Duodenal mucosa (tissue), 2 donors: ENCODE results near the gene ARHGAP18.

Experiments used
- H3K27ac ChIP-seq: one replicate; pipeline ENCODE4 v1.7.0; 2013; ENCODE audit warnings: low read depth, low read length
- H3K27me3 ChIP-seq, 2 donors: one replicate each; pipeline ENCODE4 v1.7.0; 2013; ENCODE audit warnings: low read length in 2 of 2, control low read depth in 1 of 2; ENCODE audit not compliant: insufficient read depth in 2 of 2, control insufficient read depth in 1 of 2
- H3K36me3 ChIP-seq, 2 donors: one replicate each; pipeline ENCODE4 v1.7.0; 2013; ENCODE audit warnings: low read length in 2 of 2, control low read depth in 1 of 2; ENCODE audit not compliant: insufficient read depth in 2 of 2, control insufficient read depth in 1 of 2
- H3K4me1 ChIP-seq, 2 donors: one replicate each; pipeline ENCODE4 v1.7.0; 2013; ENCODE audit warnings: low read length in 2 of 2, control low read depth in 1 of 2; ENCODE audit not compliant: insufficient read depth in 2 of 2, control insufficient read depth in 1 of 2
- H3K4me3 ChIP-seq, 2 donors: one replicate each; pipeline ENCODE4 v1.7.0; 2013; ENCODE audit warnings: low read length in 2 of 2, low read depth in 1 of 2
- H3K9ac ChIP-seq, 2 donors: one replicate each; pipeline ENCODE4 v1.7.0; 2013; ENCODE audit warnings: low read length in 2 of 2, low read depth in 1 of 2
- H3K9me3 ChIP-seq, 2 donors: one replicate each; pipeline ENCODE4 v1.7.0; 2013; ENCODE audit warnings: low read length in 2 of 2, control low read depth in 1 of 2; ENCODE audit not compliant: control insufficient read depth in 1 of 2

ARHGAP18 gene

DNA sequence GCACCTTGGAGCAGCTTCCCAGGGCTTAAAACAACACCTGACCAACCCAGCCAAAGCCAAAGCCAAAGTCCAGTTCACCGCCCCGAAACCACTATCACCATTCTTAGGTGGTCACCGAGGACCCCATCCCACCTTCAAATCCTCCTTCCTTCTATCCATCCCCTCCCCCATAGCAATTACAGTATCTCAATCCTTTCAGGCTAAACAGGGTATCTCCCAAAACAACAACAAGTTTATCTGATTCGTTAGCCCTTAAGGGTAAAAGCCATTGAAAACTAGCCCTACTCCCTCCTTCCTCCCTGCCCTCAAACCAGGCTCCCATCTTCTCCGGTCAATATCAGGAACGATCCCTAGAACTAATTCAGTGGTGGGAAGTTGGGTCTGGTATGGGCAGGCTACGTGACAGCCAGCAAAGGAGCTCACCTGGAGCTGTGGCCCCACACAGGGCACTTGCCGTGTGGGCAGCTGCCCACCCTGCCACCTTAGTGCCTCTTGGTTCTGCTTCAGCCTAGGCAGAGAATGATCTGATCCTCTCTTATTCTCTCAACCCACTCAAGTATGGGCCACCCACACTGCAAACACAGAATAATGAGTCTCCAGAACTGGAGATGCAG, 2.0 kb downstream of the ARHGAP18 start:
- Histone ChIP-seq H3K27me3 (no peaks in the 10 kb centered on the region), H3K9me3 (no peaks in the 10 kb centered on the region), H3K4me3 (peak overlapping the region; percentile 97 to 99), H3K27ac (peak overlapping the region; percentile 20), H3K36me3 (no peaks in the 10 kb centered on the region), H3K4me1 (peaks cover 15 to 16% of the 10 kb centered on the region in 2 donors), H3K9ac (peak overlapping the region; percentile 52 to 91)

DNA sequence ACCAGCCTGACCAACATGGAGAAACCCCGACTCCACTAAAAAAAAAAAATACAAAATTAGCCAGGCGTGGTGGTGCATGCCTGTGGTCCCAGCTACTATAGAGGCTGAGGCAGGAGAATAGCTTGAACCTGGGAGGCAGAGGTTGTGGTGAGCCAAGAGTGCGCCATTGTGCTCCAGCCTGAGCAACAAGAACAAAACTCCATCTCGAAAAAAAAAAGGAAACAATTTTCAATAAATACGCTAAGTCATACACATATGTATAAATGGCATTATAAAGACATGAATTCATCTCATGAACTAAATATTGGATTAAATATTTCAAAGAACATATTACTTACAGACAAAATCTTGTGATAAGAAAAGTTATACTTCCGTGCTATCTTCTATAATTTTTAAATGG, 2.9 kb downstream of the ARHGAP18 start:
- Histone ChIP-seq H3K9ac (no peak overlapping the region), H3K27me3 (no peaks in the 10 kb centered on the region), H3K36me3 (no peaks in the 10 kb centered on the region), H3K27ac (no peak overlapping the region), H3K4me1 (peaks cover 15 to 16% of the 10 kb centered on the region in 2 donors), H3K9me3 (no peaks in the 10 kb centered on the region), H3K4me3 (peak overlapping the region in 1 of 2 donors; percentile 97)

DNA sequence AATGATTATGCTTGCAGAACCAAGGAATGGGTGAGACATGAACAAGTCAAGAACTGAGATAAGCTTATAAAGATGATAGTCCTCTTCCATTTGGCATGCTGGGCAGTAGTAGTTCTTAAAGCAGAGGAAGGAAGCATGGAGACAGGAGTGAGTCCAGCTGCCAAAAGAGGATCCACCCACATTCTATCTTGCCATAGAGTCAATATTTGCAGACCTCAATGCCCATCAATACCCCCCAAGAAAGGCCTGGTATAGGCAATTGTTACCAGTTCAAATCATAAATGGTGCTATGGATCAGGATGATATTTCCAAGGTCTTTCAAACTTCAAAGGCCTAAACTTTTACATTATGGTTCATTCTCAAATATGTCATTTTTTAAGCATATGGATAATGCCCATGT, 4.8 kb downstream of the ARHGAP18 start:
- no peaks in the 10 kb centered on the region for H3K27me3 ChIP-seq
- H3K4me1 ChIP-seq, result peaks cover 10 to 21% of the 10 kb centered on the region in 2 donors
- H3K4me3 ChIP-seq, result no peak overlapping the region
- H3K9me3 ChIP-seq, result no peaks in the 10 kb centered on the region
- H3K36me3 ChIP-seq, result no peaks in the 10 kb centered on the region
- H3K9ac ChIP-seq, result no peak overlapping the region
- H3K27ac ChIP-seq, result no peak overlapping the region

DNA sequence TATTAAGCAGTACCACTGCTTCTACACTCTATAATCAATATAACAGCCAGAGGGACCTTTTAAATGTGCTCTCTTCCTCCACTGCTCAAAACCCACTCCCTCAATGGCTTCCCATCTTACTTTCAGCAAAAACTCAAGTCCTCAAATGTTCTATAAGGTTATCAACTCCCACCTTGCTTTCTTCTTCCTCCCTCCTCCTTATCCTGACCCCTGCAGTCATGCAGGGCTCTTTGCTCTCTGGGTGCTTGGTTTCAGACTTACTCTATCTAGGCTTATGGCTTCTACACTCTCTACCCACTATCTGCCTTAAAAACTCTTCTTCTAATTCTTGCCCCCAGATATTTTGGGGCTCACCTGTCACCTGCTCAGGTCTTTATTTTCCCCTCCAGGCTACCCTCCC, 5.3 kb downstream of the ARHGAP18 start:
- H3K4me3 ChIP-seq, result no peak overlapping the region
- H3K4me1 ChIP-seq, result peaks cover 10 to 24% of the 10 kb centered on the region in 2 donors
- no peaks in the 10 kb centered on the region for H3K9me3 ChIP-seq
- no peak overlapping the region for H3K9ac ChIP-seq
- H3K27me3 ChIP-seq, result no peaks in the 10 kb centered on the region
- no peaks in the 10 kb centered on the region for H3K36me3 ChIP-seq
- H3K27ac ChIP-seq, result no peak overlapping the region

DNA sequence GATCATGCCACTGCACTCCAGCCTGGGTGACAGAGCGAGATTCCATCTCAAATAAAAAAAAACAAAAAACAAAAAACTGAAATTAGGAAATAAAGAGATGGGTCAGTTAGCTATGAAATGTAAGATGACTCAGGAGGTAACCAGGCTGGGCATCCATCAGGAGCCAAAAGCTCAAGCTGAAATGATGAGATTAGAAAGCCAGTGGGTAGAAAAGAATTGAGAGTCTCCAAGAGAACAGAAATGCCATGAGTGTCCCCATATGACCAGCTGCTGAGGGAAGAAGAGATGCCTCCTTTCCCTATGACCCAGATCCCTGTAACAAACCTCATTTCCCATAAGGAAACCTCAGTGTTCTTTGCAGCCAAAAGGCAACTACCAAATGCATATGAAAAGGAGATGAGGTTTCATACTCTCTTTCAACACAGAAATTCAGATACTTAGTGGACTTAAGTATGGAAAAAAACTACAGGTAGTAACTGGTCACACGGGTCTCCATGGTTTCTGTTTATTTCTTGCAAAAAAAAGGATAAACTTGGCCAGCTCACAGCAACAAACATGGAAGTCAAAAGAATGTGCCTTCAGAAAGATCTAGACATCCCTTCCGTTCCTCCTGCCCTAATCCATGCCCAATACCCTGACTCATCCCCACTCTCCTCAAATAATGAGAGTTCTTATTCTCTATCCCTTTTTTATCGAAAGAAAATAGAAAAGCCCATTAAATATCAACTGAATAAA, 8.1 kb downstream of the ARHGAP18 start:
- H3K9ac ChIP-seq, result no peak overlapping the region
- H3K27me3 ChIP-seq, result no peaks in the 10 kb centered on the region
- peaks cover 4 to 24% of the 10 kb centered on the region in 2 donors for H3K4me1 ChIP-seq
- H3K27ac ChIP-seq, result no peak overlapping the region
- no peak overlapping the region for H3K4me3 ChIP-seq
- H3K9me3 ChIP-seq, result no peaks in the 10 kb centered on the region
- no peaks in the 10 kb centered on the region for H3K36me3 ChIP-seq

DNA sequence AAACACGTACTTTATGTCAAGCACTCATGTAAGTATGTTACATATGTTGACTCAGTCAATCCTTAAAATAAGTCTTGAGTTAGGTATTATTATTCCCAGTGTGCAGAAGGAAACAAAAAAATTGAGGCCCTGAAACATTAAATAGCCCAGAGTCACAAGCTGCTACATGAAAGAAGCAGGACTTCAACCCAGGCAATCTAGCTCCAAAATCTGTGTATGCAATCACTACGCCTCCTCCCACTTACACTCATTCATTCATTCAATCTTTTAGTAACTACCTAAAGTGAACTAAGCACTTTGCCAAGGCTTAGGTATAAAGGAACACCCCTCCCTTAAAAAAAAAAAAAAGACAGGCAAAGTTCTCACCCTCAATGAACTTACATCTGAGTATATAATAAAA, 9.3 kb downstream of the ARHGAP18 start:
- no peak overlapping the region for H3K9ac ChIP-seq
- no peaks in the 10 kb centered on the region for H3K27me3 ChIP-seq
- no peak overlapping the region for H3K4me3 ChIP-seq
- no peaks in the 10 kb centered on the region for H3K9me3 ChIP-seq
- no peaks in the 10 kb centered on the region for H3K36me3 ChIP-seq
- peaks cover 10 to 31% of the 10 kb centered on the region in 2 donors for H3K4me1 ChIP-seq
- H3K27ac ChIP-seq, result no peak overlapping the region

DNA sequence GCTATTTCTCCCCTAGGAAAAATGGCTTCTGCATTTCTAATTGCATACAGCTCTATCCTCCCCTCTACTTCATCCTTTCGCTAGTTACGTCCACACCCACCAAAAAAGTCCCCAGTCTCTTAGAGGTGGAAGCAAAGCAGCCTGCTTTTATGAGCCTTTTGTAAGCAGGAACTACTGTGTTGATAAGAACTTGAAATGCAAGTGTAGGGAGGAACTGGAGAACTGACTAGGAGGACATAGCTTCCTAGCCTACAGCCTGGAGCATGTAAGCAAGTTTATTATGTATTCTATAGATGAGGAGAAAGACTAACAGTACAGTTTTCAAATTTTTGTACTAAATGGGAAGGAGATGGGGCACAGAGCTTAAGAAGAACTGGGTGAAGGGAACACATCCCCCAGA, 10.3 kb downstream of the ARHGAP18 start:
- no peaks in the 10 kb centered on the region for H3K36me3 ChIP-seq
- H3K4me3 ChIP-seq, result no peak overlapping the region
- no peak overlapping the region for H3K27ac ChIP-seq
- H3K9me3 ChIP-seq, result no peaks in the 10 kb centered on the region
- H3K9ac ChIP-seq, result no peak overlapping the region
- no peaks in the 10 kb centered on the region for H3K27me3 ChIP-seq
- H3K4me1 ChIP-seq, result peaks cover 14 to 32% of the 10 kb centered on the region in 2 donors

DNA sequence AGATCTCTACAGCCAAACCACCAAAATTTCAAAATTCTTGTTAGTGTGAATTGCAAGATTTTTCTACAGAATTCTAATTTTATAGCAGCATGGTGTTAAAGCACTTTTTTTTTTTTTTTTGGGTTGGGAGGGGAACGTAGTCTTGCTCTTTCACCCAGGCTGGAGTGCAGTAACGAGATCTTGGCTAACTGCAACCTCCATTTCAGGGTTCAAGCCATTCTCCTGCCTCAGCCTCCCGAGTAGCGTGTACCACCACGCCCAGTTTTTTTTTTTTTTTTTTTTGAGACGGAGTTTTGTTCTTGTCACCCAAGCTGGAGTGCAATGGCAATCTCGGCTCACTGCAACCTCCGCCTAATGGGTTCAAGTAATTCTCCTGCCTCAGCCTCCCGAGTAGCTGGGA, 11.5 kb downstream of the ARHGAP18 start:
- Histone ChIP-seq H3K9me3 (no peaks in the 10 kb centered on the region), H3K4me1 (peaks cover 14 to 32% of the 10 kb centered on the region in 2 donors), H3K27ac (no peak overlapping the region), H3K4me3 (no peak overlapping the region), H3K27me3 (no peaks in the 10 kb centered on the region), H3K36me3 (no peaks in the 10 kb centered on the region), H3K9ac (no peak overlapping the region)

DNA sequence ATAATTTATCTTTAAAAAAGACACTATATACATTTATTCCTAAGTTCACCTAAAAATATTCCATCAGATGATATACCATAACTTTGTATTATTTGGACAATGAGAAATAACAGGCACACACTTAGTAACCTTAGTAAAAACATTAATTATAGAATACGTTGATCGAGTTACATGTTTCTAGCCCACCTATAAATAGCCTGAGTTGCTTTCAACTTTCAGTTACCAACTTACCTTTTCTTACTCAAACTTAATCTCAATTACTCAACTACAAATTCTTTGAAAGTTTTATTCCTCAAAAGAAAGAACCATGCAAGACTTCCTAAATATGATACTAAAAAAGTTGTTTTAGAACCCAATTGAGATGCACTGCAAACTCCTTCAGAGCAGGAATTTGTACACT, 12.2 kb downstream of the ARHGAP18 start:
- Histone ChIP-seq H3K9ac (no peak overlapping the region), H3K36me3 (no peaks in the 10 kb centered on the region), H3K4me1 (peaks cover 14 to 32% of the 10 kb centered on the region in 2 donors)

DNA sequence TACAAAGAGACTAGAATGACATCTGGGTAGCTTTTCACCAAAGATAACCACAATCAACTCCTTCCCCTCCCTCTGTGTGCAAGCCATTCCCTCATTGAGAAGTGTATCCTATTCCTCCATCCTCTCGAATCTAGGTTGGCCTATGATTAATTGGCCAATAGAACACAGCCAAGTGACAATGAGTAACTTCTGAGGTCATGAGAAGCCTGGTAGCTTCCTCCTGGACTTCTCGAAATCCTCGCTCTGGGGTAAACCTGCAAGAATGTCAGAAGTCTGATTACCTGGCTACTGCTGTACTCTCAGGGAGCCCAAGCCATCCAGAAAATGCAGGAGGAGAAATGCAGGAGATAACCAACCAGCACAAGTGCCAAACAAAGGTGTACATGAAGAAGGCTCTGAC, 13.1 kb downstream of the ARHGAP18 start:
- no peaks in the 10 kb centered on the region for H3K27me3 ChIP-seq
- no peaks in the 10 kb centered on the region for H3K9me3 ChIP-seq
- H3K4me3 ChIP-seq, result no peak overlapping the region
- H3K36me3 ChIP-seq, result no peaks in the 10 kb centered on the region
- H3K27ac ChIP-seq, result no peak overlapping the region
- peaks cover 17 to 34% of the 10 kb centered on the region in 2 donors for H3K4me1 ChIP-seq
- H3K9ac ChIP-seq, result no peak overlapping the region

More for the DNA sequence above, 12.2 kb downstream of the ARHGAP18 start:
- H3K9me3 ChIP-seq, result no peaks in the 10 kb centered on the region
- H3K27me3 ChIP-seq, result no peaks in the 10 kb centered on the region
- H3K27ac ChIP-seq, result no peak overlapping the region
- H3K4me3 ChIP-seq, result no peak overlapping the region
